Activated CD8-positive, alpha-beta memory T cell treated with anti-CD3 and anti-CD28 coated beads for 4 hours (primary cell): ENCODE results near the gene KRT84.

Experiments used
- DNase-seq, 2 donors: peaks; one replicate each; pipeline ENCODE4 v3.0.0-alpha.2; 2020; ENCODE audit warnings: low read depth in 2 of 2

Gene KRT84

DNA sequence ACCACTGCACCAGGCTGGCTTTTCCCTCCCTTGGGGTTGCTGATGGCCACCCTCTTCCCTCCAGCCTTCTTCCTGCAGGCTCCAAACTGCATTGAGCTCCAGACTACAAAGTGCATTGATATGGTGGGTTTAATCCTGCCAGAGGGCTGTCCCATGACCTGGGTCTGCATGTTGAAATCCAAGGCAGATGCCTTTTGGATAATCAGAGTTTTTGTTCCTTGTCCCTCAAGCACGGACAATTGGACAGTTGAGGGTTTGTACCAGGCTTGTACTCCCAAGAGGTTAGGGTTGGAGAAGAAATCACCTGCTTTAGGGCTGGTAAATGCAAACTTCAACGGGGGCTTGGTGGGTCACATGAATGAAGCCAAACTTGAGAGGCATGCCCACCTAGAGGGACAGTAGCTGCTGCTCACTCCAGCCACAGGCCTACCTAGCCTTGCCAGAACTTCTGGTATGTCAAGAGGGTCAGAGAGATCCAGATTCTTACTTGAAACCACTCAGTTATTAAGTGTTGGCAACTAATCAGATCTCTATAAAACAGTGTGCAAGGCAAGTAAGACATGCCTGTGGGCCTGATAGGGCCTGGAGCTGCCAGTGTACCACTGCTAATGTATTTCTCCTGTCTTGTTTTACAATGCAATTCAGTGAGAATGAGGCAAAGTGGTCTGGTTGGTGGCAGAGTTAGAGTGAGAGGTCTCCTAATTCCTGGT is 42.5 kb downstream of the KRT84 start:
- no peak for DNase-seq

DNA sequence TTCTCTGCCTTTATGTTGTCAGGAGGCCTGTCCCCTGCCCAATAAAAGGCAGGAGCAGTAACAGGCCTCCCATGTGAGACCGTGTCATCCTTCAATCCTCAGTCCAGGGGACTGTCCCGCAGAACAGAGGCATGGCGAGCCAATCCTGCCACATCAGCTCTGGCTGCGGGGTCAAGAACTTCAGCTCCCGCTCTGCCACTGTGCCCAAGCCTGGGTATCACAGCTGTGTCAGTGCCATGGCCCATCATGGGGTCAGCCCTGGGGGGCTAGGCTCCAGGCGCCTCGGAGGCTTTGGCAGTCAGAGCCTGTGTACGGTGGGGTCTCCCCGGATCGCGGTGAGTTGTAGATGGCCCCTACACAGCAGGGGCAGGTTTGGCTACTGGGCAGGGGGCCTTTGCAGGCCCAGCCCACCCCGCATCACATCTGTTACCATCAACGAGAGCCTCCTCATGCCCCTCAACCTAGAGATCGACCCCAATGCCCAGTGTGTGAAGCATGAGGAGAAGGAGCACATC is 44.3 kb downstream of the KRT84 start:
- no peak for DNase-seq

DNA sequence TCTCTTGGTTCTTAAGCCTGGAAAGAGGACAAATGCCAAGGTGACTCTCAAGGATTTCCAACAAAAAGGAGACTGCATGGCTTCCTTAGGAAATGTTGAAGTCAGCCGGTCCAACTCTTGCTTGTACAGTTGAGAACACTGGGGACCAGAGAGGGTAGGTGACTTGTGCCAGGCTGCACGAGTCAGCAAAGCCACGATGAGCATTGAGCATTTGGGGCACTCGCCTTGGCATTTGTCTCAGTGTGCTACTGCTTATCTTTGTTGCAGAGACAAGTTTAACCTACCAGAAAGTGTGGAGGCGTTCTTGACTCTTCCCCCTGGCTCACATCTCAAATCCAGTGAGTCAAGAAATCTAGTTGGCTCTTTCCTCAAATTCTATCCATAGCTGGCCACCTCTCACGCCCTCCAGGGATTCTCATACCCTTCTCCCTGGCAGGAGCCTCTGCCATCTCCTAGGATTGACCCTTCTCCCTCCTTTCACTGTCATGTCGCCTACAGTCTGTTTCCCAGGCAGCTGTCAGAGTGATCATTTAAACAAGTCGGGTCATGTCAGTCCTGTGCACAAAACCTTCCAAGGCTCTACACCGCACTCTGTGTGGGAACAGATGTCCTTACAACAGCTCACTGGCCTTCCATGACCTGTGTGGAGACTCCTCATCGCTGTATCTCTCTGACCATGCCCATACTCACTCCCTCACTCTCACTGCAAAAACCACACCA is 47.1 kb downstream of the KRT84 start:
- DNase-seq: no peak

DNA sequence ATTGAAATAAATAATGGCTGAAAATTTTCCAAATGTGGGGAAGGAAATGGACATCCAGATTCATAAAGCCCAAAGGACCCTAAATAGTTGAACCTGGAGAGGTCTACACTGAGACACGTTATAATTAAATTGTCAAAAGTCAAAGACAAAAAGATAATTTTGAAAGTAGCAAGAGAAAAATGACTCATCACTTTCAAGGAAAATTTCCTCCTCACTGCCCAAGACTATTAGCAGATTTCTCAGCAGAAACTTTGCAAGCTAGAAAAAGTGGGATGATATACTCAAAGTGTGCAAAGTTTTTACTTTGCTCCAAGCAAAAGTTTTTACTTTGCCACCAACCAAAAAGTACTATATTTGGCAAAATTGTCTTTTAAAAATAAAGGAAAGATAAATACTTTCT is 48.4 kb downstream of the KRT84 start:
- no peak for DNase-seq

DNA sequence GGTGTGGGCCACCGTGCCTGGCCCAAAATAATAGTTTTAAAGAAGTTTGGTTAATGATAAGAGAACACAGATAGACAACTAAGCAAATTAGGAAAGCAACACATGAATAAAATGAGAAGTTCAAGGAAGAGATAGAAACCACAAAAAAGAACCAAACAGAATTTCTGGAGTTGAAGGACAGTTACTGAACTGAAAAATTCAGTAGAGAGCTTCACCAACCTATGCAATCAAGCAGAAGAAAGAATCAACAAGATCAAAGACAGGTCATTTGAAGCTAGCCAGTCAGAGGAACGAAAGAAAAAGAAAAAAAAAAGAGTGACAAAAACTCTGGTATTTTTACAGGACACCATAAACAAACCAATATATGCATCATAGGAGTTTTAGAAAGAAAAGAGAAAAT is 48.8 kb downstream of the KRT84 start:
- no peak for DNase-seq

DNA sequence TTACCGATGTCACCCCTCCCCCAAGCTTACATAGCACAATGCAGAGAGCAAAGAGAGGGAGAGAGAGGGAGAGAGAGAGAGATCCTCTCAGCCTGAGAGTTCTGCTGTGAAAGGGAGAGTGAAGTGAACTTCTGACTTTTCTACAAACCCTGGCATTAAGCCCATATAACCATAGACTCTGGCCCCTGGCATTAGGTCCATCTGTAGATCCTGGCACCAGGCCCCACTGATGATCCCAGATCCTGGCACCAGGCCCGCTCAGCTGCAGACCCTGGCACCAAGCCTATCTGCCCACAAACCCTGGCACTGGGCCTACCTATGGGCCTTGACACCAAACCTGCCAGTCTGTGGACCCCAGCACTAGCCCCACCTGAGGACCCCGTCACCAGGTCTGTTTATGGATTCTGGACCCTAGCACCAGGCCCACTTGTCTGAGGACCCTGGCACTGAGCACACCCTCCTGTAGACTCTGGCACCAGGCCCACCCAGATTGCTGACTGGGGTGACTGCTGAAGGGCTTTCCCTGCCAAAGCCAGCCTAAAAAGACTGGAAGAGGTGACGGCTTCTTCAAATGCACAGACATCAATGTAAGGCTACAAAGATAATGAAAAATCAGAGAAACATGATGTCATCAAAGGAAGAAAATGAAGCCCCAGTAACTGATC is 49.7 kb downstream of the KRT84 start:
- no peak for DNase-seq

DNA sequence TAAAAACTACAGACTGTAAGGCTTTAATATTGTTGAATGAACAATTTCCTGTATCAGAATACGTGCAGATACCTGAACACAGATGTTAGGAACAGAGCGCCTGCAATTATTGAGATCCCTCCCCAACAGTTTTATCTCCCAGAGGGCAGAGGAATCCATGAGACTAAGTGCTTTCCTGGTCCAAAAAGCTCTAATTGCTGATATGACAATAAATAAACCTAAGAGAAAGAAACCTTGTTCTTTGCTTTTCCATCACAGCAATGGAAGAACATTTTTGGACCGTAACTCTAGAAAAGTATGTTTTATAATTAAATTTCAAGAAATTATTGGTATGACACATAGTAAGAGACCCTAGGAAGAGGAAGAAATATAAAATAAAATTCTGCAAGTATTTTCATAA is 51.3 kb downstream of the KRT84 start:
- no peak for DNase-seq

DNA sequence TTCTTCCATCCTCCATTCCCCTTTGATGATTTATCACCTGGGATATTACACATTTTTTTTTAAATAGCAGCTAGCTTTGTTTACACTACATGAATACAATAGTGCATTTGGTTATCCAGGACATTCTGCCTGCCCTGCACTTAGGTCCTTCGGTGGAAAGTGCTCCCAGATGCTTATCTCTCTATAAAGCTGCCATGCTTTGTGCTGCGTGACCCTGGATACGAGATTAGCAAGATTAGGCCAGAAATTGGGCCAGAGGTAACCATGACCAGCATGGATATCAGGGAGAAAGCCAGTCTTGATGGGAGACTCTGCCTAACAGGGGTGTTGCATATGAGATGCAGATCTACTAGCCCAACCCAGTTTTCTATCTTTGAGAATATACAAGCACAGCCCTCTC is 52.1 kb downstream of the KRT84 start:
- no peak for DNase-seq

DNA sequence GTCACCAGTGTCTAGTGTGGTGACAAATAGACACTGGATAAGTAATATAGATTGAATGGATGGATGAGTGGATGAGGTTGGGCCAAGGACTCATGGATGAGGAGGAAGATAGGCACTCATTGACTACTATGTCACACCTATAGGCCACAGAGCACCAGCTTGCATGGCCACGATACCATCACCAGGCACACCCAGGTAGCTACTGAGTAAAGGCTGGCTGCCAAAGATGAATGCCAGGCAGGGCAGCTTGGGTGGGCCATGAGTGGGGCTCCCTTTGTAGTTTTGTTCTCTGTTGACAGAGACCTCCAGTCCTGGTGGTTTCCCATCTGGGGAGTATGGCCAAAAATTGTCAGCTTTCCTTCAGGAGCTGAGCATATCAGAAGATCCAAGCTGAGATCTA is 53.1 kb downstream of the KRT84 start:
- DNase-seq: no peak

DNA sequence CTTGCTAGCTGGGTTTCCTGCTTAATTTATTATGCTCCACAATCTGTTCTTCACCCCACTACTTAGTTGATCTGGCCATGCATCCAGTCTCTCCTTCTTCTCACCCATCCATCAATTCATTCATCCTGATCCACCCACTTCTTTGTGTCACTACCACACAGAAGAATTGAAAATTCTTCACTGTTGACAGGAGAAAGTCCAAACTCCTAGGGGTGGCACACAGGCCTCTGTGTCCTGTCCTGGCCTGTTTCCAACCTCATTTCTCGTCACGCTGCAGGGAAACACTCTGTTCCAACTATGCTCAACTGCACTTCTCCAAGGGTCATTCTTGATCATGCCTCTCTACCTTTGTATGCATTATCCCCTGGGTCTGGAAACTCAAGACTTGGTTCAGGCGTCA is 53.6 kb downstream of the KRT84 start:
- no peak for DNase-seq

DNA sequence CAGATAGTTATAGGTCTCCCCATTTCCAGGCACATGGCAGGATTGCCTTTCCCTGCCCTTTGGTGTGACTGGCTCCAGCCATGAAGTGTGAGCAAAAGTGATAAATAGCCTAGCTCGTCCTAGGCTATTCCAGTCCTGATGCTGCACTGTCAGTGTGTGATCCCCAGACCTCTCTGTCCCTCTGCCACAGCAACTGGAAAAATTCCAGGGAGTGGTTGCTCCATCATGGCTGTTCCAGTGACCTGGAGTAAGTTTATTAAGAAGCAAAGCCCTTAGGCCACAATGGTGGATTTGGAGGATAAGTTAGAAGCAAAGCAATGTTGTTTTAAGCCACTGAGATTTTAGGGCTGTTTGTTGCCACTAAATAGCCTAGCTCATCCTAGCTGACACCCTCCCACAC is 54.4 kb downstream of the KRT84 start:
- DNase-seq: no peak

DNA sequence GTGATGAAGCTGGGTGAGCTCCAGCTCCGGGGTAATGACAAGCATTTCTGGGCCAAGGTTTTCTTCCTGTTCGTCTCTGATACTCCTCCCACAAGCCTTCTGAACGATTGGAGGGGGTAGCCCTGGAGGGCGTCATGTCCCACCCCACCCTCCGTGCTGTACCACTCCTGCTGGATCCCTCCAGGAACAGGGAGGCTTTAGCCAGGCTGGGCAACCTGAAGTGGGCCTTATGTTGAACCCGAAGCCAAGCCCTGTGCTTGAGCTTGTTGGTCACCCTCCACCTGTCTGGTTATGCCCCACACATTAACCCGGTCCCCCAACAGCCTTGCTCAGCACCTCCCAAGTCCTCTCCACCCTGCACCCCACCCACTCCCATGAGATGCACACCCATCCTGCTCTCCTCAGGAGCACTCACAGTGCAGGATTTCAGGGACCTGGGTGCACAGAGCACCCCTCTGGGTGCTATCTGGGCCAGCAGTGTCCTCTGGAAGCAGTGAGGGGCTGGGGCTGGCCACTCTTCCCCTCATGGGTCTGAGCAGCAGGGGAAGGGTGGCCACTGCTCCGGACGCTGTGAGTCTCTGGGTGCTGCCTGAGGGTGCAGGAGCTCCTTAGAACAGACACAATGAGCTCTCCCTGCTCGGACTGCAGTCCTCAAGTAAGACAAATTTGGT is 57.5 kb downstream of the KRT84 start:
- no peak for DNase-seq
